ACHN (cell line): ENCODE data around the gene IL22RA1.

Experiments
- DNase-seq: peaks from one replicate; pipeline ENCODE4 v3.0.0-alpha.2; 2015
- in situ Hi-C: cut with HindIII; loops from 2 replicates; pipeline ENCODE4 v1.10.0; 2017; ENCODE audit warnings: low sequenced_read_pairs, low pct_ligation_motif_present, low pct_unique_long_range_greater_than_20kb

Gene IL22RA1

DNA sequence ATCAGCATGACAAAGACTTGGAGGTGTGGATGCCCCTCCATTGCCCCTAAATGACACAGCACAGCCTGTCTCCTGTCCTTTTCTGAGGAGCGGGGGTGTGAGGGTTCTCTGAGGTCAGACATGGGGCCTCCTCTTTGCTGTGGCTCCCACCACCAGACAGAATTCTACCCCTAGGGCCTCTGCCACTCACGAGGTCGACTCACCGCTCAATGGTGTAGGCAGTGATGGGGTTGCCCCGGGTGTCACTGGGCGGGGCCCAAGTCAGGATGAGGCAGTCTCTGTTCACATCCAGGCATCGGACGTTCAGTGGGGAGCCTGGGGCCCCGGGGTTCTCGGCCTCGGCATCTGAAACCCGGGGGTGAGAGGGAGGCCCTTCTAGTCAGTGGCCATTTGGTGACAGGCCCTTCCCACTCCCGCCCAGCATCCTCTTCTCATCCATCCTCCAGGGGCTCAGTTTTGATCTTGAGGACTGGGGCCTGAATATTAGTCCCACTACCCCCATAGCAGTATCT is 50.9 kb downstream of the IL22RA1 start:
- in situ Hi-C loops = no loop called here
- no peak for DNase-seq

DNA sequence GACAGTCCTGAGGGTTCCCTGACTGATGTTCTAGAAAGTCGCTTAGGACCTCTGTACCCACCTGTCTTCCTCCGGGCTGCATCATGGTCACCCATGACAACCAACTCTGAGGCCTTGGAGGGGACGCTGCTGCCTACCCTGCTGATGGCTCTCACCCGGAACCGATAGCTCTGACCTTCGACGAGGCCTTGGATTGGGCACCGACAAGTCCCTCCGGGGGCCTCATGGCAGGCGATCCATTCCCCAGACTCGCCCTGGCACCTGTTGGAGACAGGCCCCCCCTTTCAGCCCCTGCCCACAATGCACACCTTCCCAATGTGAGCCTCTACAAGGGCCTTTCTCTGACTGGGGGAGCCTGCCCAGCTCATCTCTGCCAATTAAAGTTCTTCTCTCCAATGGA is 52.2 kb downstream of the IL22RA1 start:
- DNase-seq = no peak
- in situ Hi-C loops = no loop called here

DNA sequence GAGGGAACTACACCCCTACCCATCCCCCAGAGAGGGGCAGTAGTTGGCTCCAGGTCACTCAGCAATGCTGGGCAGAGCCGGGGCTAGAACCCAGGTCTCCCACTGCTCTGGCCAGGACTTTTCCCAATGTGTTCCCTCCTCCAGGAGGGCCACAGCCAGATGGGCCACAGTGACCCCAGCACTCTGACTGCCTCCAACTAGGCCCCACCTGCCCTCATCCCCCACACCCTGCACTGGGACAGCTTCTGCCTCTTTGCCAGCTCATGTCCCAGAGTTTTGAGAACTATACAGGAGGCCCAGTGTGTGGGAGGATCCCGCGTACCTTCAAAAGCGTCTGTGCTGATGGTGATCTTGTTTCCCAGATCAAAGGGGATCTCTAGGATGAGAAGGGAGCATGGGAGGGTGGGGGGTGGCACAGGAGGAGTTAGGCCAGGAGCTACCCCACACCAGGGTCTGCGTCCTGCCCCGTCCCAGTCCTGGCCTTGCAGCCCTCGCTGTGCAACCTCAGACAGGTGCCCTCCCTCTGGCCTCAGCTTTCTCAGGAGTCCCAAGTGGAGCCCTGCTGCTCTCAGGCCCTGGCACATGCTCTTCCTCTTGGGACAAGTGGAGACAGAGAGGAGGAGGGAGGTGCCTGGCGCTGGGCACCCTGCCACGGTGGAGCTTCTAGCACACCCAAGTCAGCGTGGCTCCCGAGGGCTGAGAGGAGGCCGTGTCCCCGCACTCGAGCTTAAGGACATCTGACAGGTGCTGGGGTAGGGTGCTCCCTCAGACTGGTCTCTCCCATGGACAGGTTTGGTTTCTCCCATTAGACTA is 53.0 kb downstream of the IL22RA1 start:
- DNase-seq = no peak
- in situ Hi-C loops = no loop called here

DNA sequence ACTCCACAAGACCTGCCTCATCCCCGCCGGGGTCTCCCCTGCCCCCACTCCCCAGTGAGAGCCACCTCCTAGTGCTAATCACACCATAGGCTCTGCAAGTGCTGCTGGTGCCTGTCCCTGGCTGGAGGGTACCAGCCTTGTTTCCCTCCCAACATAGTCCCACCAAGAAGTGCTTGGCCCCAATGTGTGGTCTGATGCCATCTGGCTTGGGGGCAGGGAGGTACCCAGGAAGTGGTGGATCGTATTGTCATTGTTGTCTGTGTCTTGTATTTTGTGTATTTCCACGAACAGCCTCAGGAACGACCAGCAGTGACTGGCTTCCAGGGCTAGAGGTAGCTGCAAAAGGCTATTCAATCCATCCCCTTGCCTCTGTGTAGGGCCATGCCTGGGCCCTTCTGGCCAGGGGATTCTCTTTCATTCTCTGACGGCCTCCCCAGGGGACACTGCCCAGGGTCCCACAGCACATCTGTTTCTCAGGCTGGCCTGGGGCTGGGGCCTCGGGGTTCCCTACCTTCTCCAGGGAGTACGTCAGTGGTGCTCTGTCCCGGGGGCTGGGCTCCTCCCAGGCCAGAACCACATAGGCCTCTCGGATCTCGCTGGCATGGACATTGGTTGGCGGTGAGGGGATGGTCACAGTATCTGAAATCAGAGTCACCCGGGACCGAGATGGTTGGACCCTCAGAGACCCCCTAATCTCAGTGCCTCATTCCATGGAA is 53.8 kb downstream of the IL22RA1 start:
- DNase-seq = no peak
- in situ Hi-C loops = no loop called here

GRCh38 chr1:24086466-24086865 is 56.5 kb downstream of the IL22RA1 start:
- no peak for DNase-seq
- in situ Hi-C loops = no loop called here

- DNase-seq = no peak
- in situ Hi-C loops = no loop called here
Measured at GRCh38 chr1:24085546-24085945, 57.4 kb downstream of the IL22RA1 start.

GRCh38 chr1:24085007-24085406 is 57.9 kb downstream of the IL22RA1 start:
- no peak for DNase-seq
- in situ Hi-C loops = no loop called here

GRCh38 chr1:24084050-24084449 is 58.9 kb downstream of the IL22RA1 start:
- in situ Hi-C loops = no loop called here
- no peak for DNase-seq

- in situ Hi-C loops = no loop called here
- DNase-seq = no peak
Measured at GRCh38 chr1:24082372-24082771, 60.6 kb downstream of the IL22RA1 start.

GRCh38 chr1:24081190-24081589 is 61.8 kb downstream of the IL22RA1 start:
- in situ Hi-C loops = no loop called here
- DNase-seq = no peak

- no peak for DNase-seq
- in situ Hi-C loops = no loop called here
Measured at GRCh38 chr1:24080131-24080530, 62.8 kb downstream of the IL22RA1 start.

DNA sequence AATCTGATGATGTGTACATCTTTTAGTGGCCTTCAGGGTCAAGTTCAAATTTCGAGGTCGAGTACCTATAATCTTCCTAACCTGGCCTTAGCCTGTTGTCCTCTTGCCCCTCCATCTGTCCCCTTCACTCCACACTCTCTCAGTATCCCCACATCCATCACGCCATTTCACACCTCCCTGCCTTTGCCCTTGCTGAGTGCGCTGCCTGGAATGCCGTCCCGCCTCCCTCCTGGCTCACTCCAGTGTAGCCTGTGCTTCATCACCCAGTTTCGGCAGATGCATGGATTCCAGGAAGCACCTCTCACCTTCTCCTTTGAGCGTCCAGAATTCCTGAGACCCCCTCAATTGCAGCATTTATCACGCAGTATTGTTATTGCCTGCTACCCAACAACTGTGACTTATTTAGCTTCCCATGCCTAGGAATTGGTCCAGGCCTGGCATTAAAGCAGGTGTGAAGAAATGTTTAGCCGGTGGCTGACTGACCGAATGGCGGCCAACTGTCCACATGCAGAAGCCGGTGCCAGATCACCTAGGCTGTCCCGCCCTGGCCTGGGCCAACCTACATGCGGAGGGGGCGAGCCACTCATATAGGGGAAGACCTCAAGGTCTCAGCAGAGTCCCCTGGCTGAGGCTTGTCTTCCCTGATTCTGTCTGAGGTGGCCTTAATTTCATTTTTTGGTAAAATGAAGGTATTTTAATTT is 65.5 kb downstream of the IL22RA1 start:
- in situ Hi-C loops = no loop called here
- no peak for DNase-seq

DNA sequence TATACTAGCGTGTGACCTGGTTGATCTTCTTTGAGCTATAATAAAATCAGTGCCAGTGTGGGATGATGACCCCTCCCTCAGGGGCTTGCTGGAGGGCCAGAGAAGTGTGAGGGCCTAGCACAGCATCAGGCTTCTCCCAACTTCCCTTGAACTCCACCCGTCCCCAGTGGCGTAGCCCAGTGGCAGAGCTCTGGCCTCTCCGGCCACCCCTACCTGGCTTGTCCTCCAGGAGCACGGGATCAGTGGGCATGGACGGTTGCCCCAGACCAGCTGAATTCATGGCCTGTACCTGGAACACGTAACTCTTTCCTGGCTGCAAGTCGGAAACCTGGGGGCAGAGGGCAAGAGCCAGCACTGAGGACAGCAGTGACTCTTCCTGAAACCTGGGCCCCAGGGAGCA is 67.0 kb downstream of the IL22RA1 start:
- in situ Hi-C loops = no loop called here
- no peak for DNase-seq

- in situ Hi-C loops = no loop called here
Measured at GRCh38 chr1:24075590-24075854, 67.4 kb downstream of the IL22RA1 start.

DNA sequence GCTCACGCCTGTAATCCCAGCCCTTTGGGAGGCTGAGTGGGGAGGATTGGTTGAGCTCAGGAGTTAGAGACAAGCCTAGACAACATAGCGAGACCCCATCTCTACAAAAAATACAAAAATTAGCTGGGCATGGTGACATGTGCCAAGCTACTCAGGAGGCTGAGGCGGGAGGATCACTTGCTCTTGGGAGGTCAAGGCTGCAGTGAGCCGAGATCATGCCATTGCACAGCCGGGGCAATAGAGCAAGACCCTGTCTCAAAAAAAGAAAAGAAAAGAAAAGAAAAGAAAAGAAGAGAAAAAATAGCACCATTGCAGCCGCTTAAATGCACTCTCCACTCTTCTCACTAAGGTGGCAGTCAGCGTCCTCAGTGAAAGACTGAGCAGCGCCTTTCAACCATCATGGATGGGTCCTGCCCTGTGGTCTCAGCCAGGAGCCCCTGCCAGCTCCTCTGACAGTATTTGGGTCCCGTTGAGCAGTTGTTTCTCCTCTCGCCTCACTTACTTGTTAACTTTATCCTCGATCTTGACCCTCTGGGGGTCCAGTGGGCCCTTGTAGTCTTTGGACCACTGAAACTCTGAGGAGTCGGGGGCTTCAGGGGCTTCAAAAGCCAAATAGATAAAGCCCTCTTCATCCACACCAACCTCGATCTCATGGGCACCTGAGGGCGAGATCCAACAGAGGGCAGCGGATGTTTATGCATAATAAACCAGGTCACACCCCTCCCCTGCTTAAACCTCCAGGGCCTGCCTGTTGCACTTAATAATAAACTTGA is 67.9 kb downstream of the IL22RA1 start:
- in situ Hi-C loops = no loop called here
- DNase-seq = peak; percentile 23

More at GRCh38 chr1:24075590-24075854, 67.4 kb downstream of the IL22RA1 start:
- DNase-seq = no peak

- in situ Hi-C loops = no loop called here
- no peak for DNase-seq
Measured at GRCh38 chr1:24074196-24074595, 68.7 kb downstream of the IL22RA1 start.

DNA sequence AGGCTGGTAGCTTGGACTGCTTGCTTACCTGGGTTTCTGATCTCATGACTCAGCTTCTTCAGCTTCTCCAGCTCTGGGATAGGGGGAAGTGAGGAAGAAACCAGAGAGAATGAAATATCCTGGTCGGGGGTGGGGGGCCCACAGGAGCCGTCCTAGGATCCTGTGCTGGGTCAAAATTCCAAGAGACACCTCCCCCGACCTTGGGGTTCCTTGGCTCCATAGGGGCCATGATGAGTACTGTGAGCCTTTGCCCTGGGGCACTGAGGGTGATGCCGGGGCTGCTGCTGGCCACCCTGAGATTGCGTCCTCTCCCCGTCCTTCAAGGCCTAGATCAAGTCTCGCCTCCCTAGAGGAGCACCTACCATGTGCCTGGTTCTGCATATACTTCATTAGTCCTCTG is 71.0 kb downstream of the IL22RA1 start:
- in situ Hi-C loops = no loop called here

DNA sequence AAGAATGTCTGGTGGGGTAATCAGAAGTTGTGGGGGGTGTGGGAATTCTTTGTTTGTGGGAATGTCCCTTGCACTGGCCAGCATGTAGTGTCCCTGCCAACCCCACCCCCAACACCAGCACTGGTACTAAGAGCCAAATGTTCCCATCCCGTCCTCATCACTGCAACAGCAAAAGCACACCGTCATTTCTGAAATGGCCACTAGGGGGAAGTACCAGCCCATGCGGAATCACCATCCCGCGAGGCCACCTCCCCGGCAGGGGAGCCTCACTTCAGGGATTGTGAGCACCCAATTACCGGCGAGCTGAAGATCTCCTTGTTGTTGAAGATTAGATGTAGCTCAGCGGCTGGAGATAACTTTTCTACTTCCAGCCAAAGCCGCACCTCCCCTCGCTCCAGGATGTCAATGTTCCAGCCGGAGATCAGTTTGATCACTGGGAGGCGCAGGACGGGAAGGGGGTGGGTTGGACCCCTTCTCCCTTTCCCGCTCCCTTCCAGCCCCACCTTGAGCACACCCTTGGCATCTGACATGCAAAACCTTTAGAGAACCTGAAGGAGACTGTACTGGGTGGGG is 72.0 kb downstream of the IL22RA1 start:
- in situ Hi-C loops = no loop called here
- DNase-seq = peak; percentile 77

More for the DNA sequence above, 71.0 kb downstream of the IL22RA1 start:
- DNase-seq = no peak
